Suppressor macrophage (primary cell): ENCODE results near the gene STAM2.
"Not testable (repeated sequence)": the region's sequence is repeated elsewhere in the genome, so short reads cannot be mapped to it uniquely, and the experiment has no call there.

Experiments
- DNase-seq, 4 experiments: peaks; one replicate each; pipeline ENCODE4 v3.0.0-alpha.2; 2020 to 2022
- total RNA-seq, 17 experiments: gene quantifications; one replicate each; lab custom pipeline; 2026; ENCODE audit warnings: mixed read lengths in 6 of 17, inconsistent platforms in 3 of 17; lab: John Stamatoyannopoulos, UW

Gene STAM2
- 28.8 to 96.7 (median 61.5) reads per million in 17 experiments for total RNA-seq

DNA sequence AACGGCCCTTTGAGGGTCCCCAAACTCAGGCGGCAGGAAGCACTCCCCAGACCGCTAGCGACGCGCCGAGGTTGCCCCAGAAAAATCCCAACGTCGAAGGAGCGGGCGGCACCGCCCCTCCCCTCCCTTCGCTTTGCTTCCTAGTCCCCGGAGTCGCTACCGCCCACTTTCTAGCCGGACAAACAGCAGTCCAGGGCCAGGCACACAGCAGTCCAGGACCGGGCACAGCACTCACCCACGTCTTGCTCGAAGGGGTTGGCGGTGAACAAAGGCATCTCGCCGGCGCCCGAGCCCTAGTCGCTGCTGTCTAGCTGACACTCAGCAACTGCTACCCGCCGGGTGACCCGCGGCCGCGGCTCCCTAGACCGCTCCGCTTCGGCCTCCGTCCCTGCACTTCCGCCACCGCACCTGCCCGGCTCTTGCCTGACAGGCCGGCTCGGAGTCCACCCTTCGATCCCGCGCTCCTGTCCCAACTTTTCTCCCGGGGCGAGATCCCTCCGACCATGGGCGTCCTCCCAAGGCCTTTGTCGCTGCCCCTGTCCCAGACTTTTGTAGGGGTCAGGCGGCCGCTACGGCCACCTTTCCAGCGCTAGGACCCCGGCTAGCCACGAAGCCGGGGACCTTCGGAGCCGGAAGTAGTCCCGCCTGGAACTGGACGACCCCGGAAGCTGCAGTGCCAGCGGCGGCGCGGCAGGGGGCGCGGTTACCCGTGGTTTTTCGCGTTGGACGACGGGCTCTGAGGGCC lies at the start of gene STAM2:
Gene STAM2 (minus strand): TSS at position 396 of the 745 bp plus-strand sequence. CDS start 121 bp downstream, at position 275.
- DNase-seq: peak; percentile 94 to 97 (median 96)

DNA sequence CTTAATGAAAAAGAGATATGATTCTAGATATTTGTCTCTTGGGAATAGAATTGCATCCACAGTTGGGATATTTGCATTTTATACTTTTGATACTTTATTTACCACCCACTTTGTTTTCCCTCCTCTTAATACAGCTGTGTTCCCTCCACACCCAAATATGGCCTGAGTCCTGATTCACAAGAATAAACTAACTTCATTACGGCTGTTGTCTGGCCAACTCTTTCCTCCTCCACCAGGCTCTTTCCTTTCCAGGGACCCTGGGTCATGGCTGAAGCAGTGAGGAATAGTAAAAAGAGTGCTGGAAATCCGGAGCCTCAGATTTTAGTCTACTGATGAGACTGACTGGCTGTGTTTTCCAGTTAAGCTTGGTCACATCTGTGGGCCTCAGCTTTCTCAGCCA lies 48.4 kb upstream of the STAM2 start:
- DNase-seq: no peak

DNA sequence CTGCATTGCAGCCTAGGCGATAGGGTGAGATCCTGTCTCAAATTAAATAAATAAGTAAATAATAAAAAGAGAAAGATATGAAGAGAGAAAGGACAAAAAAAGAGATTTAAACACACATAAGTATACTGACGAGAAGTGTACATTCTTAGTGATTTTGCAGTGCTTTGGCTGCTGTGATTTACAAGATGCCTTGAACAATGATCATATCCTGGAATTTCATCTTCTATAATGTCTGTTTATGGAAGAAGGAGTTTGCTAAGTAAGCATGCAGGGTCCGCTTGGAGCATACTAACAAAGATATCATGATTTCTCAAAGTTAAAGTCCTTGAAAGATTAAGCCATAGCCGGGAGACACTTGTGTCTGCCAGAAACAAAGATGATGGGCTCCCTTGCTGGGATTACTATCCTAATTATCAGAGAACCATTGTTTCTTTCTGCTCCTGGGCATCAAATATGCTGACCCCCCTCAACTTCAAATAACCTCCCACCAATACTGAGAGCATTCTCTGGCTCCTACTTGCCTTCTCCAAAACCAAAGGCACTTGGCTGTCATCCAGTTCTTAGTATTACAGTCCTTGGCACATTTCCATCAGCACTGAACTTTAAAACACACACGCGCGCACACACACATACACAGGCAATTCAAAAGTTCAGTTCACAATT lies 47.5 kb upstream of the STAM2 start:
- peak; percentile 55 to 88 (median 71) for DNase-seq

- no peak for DNase-seq
Observed at GRCh38 chr2:152221839-152222238, 46.3 kb upstream of the STAM2 start.

- no peak for DNase-seq
Observed at GRCh38 chr2:152219077-152219828, 43.7 kb upstream of the STAM2 start.

DNA sequence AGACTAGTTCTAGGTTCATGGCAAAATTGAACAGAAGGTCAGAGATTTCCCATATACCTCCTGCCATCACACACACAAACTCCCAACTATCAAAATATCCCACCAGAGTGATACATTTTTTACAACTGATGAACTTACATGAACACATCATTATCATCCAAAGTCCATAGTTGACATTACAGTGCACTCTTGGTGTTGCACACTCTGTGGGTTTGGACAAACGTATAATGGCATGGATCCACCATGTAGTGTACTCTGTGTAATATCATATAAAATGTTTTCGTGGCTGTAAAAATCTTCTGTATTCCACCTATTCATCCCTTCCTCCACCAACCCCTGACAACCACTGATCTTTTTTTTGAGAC lies 25.9 kb upstream of the STAM2 start:
- no peak for DNase-seq

DNA sequence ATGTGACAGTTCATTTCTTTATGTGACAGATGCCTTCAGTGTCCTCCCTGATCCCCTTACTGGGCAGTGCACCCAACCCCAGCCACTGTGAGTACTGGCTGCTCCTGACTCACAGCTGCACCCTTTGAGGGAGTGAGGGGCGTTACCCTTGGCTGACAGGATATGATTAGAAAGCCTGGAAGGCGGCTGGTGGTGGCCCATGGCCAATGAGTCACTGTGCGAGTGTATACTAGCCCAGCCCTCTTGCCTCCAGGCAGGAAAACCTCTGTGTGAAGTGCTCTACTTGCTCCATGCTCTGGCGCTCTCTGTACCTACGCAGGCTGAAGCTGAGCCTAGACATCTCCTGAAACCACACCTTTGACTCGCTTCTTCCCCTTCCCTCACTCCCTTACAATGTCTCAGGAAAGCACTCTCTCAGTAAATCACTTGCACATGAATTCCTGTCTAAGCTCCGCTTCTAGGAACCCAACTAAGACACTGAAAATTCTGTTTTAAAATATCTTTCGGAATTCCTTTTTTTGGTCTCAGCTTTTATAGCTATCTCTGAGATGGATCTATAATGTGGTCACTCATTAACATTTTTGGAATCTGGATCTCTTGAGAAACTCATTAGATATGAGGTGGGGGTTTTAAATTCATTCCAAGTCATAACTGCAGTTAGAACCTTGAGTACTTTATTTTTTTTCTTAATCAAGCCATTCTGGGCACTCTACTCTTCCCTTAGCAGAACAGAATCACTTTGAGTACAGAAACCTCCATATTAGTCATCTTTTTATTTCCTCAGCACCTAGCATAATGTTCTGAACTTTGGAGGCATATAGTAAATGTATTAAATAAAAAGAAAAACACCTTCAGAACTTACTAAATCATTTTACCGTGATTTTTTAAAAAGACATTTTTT lies 25.3 kb upstream of the STAM2 start:
- DNase-seq: peak; percentile 80 to 90 (median 84)

- DNase-seq: no peak
Observed at GRCh38 chr2:152200101-152200500, 24.5 kb upstream of the STAM2 start.

DNA sequence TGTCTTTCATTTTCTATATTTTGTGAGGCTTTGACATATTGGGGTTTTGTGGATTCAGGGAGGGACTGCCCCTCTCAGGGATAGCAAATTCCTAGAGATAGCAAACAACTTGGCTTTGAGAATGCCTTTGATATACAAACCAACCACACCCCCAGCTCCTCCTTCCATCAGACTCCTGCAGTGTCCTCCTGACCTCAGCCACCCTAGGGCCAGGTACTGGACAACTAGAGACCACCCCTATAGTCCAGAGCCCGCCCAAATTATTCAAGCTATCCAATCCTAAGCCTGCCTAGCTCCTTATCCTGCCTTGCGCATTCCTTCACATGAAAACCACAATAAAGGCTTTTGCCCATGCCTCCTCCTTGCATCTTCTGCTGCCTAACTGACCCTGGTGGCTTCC lies 22.9 kb upstream of the STAM2 start:
- no peak for DNase-seq

DNA sequence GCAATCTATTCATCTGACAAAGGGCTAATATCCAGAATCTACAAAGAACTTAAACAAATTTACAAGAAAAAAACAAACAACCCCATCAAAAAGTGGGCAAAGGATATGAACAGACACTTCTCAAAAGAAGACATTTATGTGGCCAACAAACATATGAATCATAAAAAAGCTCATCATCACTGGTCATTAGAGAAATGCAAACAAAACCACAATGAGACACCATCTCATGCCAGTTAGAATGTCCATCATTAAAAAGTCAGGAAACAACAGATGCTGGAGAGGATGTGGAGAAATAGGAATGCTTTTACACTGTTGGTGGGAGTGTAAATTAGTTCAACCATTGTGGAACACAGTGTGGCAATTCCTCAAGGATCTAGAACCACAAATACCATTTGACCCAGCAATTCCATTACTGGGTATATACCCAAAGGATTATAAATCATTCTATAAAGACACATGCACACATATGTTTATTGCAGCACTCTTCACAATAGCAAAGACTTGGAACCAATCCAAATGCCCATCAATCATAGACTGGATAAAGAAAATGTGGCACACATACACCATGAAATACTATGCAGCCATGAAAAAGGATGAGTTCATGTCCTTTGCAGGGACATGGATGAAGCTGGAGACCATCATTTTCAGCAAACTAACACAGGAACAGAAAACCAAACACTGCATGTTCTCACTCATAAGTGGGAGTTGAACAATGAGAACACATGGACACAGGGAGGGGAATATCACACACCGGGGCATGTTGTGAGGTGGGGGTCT lies 22.1 kb upstream of the STAM2 start:
- not testable (repeated sequence) for DNase-seq

DNA sequence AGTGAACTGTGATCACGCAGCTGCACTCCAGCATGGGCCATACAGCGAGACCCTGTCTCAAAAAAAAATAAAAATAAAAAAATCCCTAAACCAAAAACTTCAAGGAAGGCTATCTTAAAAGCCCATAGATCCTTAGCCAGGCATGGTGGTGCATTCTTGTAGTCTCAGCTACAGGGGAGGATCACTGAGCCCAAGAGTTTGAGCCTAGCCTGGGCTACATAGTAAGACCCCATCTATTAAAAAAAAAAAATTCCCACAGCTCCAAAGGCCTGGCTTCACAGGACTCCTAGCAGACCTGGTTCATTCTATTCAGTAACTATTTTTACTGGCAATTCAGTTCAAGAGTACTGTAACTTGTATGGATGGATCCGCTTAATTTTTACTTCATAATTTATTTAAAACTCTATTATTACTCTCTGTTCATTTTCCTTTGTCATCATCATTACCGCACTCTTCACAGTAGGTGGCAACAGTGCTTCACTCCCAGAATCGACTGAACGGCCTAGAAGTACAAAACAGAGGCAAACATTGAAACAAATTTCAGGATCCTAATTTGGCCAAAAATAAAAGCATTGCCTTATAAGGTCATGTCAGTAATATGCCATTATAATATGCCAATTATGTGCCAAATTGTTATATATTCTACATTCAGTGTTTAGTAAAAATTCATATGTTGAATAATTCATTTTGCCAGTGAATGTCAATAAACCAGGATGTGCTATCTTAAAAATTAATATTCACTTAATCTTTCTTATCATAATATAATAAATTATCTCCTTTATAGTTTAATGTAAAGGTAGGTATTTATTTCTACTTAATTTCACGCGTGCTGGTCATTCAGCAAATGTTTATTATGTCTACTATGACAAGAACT lies 14.3 kb upstream of the STAM2 start:
- DNase-seq: peak; percentile 67 to 85 (median 76)

- not testable (repeated sequence) for DNase-seq
Observed at GRCh38 chr2:152186808-152187207, 11.2 kb upstream of the STAM2 start.

GRCh38 chr2:152186262-152186661 lies 10.7 kb upstream of the STAM2 start:
- DNase-seq: peak in 2 of 4 experiments; percentile 27 to 42

DNA sequence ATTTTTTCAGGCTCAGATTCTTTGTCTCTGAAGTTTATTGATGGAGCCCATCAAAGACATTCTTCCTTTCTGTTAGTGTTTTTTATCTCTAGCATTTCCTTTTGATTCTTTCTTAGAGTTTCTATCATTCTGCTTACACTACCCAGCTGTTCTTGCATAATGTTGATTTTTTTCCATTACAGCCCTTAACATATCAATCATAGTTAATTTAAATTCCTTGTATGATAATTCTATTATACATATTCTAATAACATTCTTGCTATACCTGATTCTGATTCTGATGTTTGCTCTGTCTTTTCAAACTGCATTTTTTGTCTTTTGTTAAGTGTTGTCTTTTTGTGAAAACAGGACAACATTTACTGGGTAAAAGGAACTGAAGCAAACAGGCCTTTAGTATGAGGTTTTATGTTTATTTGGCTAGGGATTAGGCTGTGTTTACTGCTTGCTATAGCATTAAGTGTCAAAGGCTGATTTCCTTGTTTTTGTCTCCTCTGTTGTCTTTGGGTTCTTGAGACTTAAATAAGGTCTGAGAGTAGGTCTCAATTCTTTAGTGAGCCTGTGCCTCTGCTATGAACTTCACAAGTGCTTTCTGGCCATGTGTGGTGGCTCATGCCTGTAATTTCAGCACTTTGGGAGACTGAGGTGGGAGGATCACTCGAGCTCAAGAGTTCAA lies 8.0 kb upstream of the STAM2 start:
- DNase-seq: no peak

DNA sequence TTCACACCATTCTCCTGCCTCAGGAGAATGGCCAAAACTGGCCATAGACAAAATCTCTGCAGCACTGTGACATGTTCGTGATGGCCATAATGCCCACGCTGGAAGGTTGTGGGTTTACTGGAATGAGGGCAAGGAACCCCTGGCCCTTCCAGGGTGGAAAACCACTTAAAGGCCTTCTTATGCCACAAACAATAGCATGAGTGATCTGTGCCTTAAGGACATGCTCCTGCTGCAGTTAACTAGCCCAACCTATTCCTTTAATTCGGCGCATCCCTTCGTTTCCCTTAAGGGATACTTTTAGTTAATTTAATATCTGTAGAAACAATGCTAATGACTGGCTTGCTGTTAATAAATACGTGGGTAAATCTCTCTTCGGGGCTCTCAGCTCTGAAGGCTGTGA lies 2.1 kb upstream of the STAM2 start:
- not testable (repeated sequence) for DNase-seq

- DNase-seq: peak in 3 of 4 experiments; percentile 15 to 49 (median 43)
Observed at GRCh38 chr2:152176113-152176714, 651 bp upstream of the STAM2 start.

- peak in 1 of 4 experiments; percentile 43 for DNase-seq
Observed at GRCh38 chr2:152175012-152175367, 573 bp downstream of the STAM2 start.

DNA sequence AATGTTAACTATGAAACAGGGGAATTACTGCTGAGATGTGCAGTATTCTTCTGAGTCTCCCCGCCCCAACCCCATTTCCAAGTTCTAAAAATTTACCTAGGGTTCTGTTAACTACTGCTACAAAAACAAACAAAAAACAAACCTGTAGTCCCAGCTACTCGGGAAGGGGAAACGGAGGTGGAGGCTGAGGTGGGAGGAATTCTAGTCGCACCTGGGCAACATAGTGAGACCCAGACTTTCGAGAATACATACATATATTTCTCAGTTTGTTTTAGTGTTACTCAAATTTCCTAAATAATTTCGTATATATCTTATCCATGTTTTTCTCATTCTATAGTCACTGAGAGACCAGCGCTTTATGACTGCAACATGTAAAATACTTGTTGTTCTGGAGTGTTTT lies 989 bp downstream of the STAM2 start:
- DNase-seq: no peak

- DNase-seq: no peak
Observed at GRCh38 chr2:152173831-152174230, 1.7 kb downstream of the STAM2 start.
